BE2C (cell line): Measurements from ENCODE around the gene CLTA.

Experiments used
- DNase-seq: peaks from one replicate; pipeline ENCODE4 v3.0.0-alpha.2; 2020
- H3K27me3 ChIP-seq: fragments of 250-450 bp; sonication (Bioruptor Pico); 2 replicates; pipeline ENCODE4 v1.5.1; 2020; ENCODE audit warnings: mild to moderate bottlenecking
- H3K36me3 ChIP-seq: fragments of 250-450 bp; sonication (Bioruptor Pico); 2 replicates; pipeline ENCODE4 v1.5.1; 2020; ENCODE audit warnings: mild to moderate bottlenecking
- H3K4me1 ChIP-seq: fragments of 250-450 bp; sonication (Bioruptor Pico); 2 replicates; pipeline ENCODE4 v1.5.1; 2020
- H3K4me3 ChIP-seq: 2 replicates; pipeline ENCODE4 v1.5.1; 2011; ENCODE audit warnings: low read depth, low read length
- H3K9me3 ChIP-seq: fragments of 250-450 bp; sonication (Bioruptor Pico); 2 replicates; pipeline ENCODE4 v1.5.1; 2020
- CTCF ChIP-seq: IDR thresholded peaks from 2 replicates; pipeline ENCODE4 v1.5.1; 2012; ENCODE audit warnings: mild to moderate bottlenecking, low read depth, low read length

Gene CLTA

DNA sequence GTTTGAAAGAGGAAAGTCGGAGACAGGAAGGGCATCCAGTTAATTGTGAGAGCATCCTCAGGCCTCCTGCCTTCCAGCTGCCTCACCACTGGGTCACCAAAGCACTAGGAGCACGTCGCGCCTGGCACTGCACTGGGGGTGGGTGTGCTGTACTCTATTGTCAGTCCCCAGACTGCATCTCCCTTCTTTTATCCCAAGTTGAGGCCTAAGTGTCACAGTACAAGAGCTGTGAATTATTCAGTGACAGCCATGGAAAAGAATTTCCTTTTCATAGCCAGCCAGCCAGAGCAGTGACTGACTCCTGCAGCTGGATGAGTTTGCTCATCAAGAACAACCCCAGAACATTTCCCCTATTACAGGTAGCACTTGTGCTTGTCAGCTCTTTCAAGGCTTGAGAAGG, 16.3 kb downstream of the CLTA start:
- no peak overlapping the region for H3K4me3 ChIP-seq
- peaks cover 10% of the 10 kb centered on the region for H3K4me1 ChIP-seq
- TF ChIP-seq CTCF: no peak
- no peak for DNase-seq
- H3K9me3 ChIP-seq: no peaks in the 10 kb centered on the region
- no peaks in the 10 kb centered on the region for H3K27me3 ChIP-seq
- H3K36me3 ChIP-seq: peaks cover 92% of the 10 kb centered on the region

DNA sequence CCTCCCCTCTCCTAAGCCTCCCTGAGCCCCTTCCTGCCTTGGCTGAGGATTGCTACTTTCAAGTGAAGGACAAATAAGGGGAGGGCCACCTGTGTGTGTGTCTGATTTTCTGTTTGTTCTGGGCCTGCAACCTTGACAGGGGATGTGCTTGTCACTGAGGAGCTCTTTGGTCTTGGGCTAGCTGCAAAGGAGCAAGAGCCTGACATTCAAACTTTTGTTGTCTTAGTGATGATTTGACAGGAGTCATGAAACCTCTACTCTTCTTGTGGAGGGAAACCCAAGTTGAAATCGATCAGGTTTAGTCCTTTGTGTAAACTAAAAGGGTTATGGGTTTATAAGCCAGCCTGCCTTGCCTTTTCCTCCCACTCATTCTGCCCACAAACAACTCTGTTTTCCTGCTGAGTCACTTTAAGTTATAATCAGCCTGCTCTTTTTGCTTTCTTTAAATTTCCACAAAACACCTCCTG, 16.9 kb downstream of the CLTA start:
- H3K36me3 ChIP-seq: peaks cover 92% of the 10 kb centered on the region
- TF ChIP-seq CTCF: no peak
- no peaks in the 10 kb centered on the region for H3K27me3 ChIP-seq

DNA sequence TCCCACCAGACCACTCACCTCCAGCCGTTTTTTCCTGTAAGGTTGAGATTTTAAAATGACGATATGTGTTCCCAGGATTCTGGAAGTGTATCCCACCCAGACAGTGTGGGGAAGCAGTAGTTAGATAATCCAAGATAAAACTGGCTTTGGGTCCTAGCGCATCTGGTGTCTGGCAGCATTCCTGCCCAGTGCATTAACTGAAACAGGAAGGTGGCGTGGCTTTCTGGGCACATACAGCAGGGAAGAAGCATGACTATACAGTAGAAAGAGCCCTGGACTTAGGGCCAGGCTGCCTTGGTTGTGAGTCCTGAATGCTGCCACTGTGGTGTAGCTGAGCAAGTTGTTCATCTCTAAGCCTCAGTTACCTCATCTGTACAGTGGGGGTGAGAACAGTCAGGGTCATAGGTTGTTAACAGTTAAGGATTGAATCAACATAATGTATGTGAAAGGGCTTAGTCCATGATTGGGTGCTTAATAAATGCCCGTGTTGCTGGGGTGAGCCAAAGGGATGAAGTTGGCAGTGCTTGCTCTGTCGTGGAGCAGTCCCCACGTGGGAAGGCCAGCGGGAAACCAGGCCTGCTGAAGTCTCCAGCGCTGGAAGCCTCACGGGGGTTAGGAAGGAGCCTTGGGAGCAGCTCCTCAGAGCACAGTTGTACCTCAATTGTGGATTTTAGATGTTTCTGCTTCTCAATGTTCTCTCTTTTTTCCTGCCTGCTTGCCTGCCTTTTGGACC, 18.0 kb downstream of the CLTA start:
- Histone ChIP-seq H3K9me3 (no peaks in the 10 kb centered on the region), H3K27me3 (no peaks in the 10 kb centered on the region), H3K36me3 (peaks cover 94% of the 10 kb centered on the region), H3K4me3 (no peak overlapping the region), H3K4me1 (peaks cover 10% of the 10 kb centered on the region)
- TF ChIP-seq CTCF: no peak
- DNase-seq: peak; percentile 28

More for the DNA sequence above, 16.9 kb downstream of the CLTA start:
- peaks cover 10% of the 10 kb centered on the region for H3K4me1 ChIP-seq
- no peak overlapping the region for H3K4me3 ChIP-seq
- DNase-seq: no peak
- H3K9me3 ChIP-seq: no peaks in the 10 kb centered on the region

- TF ChIP-seq CTCF: no peak
- Histone ChIP-seq H3K4me1 (peaks cover 10% of the 10 kb centered on the region), H3K4me3 (no peak overlapping the region), H3K9me3 (no peaks in the 10 kb centered on the region), H3K27me3 (no peaks in the 10 kb centered on the region), H3K36me3 (peaks cover 92% of the 10 kb centered on the region)
- DNase-seq: no peak
Measured at GRCh38 chr9:36210722-36211121, 20.0 kb downstream of the CLTA start.

DNA sequence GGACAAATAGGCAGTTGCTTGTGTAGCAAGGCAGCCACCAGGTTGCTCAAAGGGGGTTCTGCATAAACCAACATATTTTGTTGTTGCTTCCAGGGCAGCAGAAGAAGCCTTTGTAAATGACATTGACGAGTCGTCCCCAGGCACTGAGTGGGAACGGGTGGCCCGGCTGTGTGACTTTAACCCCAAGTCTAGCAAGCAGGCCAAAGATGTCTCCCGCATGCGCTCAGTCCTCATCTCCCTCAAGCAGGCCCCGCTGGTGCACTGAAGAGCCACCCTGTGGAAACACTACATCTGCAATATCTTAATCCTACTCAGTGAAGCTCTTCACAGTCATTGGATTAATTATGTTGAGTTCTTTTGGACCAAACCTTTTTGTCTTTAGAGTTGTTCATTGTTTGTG, 20.8 kb downstream of the CLTA start:
- no peak for TF ChIP-seq CTCF
- Histone ChIP-seq H3K27me3 (no peaks in the 10 kb centered on the region), H3K36me3 (peaks cover 84% of the 10 kb centered on the region), H3K4me1 (peaks cover 10% of the 10 kb centered on the region), H3K4me3 (no peak overlapping the region), H3K9me3 (no peaks in the 10 kb centered on the region)
- no peak for DNase-seq

DNA sequence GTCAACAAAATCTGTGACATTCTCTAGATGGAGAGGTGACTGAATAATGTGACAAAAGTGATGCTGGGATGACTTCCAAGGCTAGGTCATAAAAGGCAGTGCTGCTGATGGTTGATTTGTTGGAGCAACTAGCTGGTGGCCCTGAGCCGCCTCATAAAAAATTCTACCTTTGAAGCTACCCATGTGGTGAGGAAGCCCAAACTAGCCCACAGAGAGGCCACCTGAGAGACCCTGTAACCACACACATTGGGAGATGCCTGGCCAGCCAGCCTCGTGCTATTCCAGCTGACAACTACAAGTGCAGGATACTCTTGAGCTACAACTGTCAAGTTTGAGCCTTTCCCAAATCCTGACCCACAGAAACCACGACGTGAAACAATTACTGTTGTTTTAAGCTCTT, 22.7 kb downstream of the CLTA start:
- DNase-seq: no peak
- H3K36me3 ChIP-seq: peaks cover 77% of the 10 kb centered on the region
- no peaks in the 10 kb centered on the region for H3K27me3 ChIP-seq
- H3K4me1 ChIP-seq: peaks cover under 1% of the 10 kb centered on the region
- no peak overlapping the region for H3K4me3 ChIP-seq
- TF ChIP-seq CTCF: no peak
- no peaks in the 10 kb centered on the region for H3K9me3 ChIP-seq
